Ishikawa (cell line): ENCODE results near the gene C16orf46.

Experiments used
- CEBPB ChIP-seq: IDR thresholded peaks from 2 replicates; pipeline ENCODE4 v1.6.1; 2012
- CREB1 ChIP-seq: IDR thresholded peaks from 2 replicates; pipeline ENCODE4 v1.6.1; 2012; ENCODE audit warnings: low read depth
- EGR1 ChIP-seq: IDR thresholded peaks from 2 replicates; pipeline ENCODE4 v1.6.1; 2012
- EP300 ChIP-seq: IDR thresholded peaks from 2 replicates; pipeline ENCODE4 v1.6.1; 2012; ENCODE audit warnings: borderline replicate concordance
- FOXM1 ChIP-seq: IDR thresholded peaks from 2 replicates; pipeline ENCODE4 v1.6.1; 2012; ENCODE audit warnings: low read depth, borderline replicate concordance
- MAX ChIP-seq: IDR thresholded peaks from 2 replicates; pipeline ENCODE4 v1.6.1; 2012
- NFIC ChIP-seq: IDR thresholded peaks from 2 replicates; pipeline ENCODE4 v1.6.1; 2012
- RAD21 ChIP-seq: IDR thresholded peaks from 2 replicates; pipeline ENCODE4 v1.6.1; 2012; ENCODE audit warnings: low read depth
- TAF1 ChIP-seq: IDR thresholded peaks from 2 replicates; pipeline ENCODE4 v1.6.1; 2012; ENCODE audit warnings: low read depth, mild to moderate bottlenecking
- TCF12 ChIP-seq: IDR thresholded peaks from 2 replicates; pipeline ENCODE4 v1.6.1; 2012; ENCODE audit warnings: low read depth
- TEAD4 ChIP-seq: IDR thresholded peaks from 2 replicates; pipeline ENCODE4 v1.6.1; 2012
- USF1 ChIP-seq: IDR thresholded peaks from 2 replicates; pipeline ENCODE4 v1.6.1; 2012
- YY1 ChIP-seq: IDR thresholded peaks from 2 replicates; pipeline ENCODE4 v1.6.1; 2012; ENCODE audit warnings: low read depth
- ZBTB7A ChIP-seq: IDR thresholded peaks from 2 replicates; pipeline ENCODE4 v1.6.1; 2012; ENCODE audit warnings: low read depth
- TF ChIP-seq, protein P1 (sequence below): IDR thresholded peaks from 2 replicates; pipeline ENCODE4 v1.6.1; 2012; ENCODE audit warnings: low read depth, mild to moderate bottlenecking

The C16orf46 gene

GRCh38 chr16:81106826-81107503, 29.9 kb upstream of the C16orf46 start:
- TF ChIP-seq, protein P1, sequence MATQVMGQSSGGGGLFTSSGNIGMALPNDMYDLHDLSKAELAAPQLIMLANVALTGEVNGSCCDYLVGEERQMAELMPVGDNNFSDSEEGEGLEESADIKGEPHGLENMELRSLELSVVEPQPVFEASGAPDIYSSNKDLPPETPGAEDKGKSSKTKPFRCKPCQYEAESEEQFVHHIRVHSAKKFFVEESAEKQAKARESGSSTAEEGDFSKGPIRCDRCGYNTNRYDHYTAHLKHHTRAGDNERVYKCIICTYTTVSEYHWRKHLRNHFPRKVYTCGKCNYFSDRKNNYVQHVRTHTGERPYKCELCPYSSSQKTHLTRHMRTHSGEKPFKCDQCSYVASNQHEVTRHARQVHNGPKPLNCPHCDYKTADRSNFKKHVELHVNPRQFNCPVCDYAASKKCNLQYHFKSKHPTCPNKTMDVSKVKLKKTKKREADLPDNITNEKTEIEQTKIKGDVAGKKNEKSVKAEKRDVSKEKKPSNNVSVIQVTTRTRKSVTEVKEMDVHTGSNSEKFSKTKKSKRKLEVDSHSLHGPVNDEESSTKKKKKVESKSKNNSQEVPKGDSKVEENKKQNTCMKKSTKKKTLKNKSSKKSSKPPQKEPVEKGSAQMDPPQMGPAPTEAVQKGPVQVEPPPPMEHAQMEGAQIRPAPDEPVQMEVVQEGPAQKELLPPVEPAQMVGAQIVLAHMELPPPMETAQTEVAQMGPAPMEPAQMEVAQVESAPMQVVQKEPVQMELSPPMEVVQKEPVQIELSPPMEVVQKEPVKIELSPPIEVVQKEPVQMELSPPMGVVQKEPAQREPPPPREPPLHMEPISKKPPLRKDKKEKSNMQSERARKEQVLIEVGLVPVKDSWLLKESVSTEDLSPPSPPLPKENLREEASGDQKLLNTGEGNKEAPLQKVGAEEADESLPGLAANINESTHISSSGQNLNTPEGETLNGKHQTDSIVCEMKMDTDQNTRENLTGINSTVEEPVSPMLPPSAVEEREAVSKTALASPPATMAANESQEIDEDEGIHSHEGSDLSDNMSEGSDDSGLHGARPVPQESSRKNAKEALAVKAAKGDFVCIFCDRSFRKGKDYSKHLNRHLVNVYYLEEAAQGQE = no peak
- TF ChIP-seq RAD21 = no peak

GRCh38 chr16:81105946-81106345, 28.9 kb upstream of the C16orf46 start:
- TF ChIP-seq, protein P1 = no peak
- TF ChIP-seq NFIC = no peak
- TF ChIP-seq YY1 = no peak
- no peak for TF ChIP-seq RAD21
- no peak for TF ChIP-seq EGR1
- TF ChIP-seq TCF12 = no peak
- TF ChIP-seq EP300 = no peak
- TF ChIP-seq CREB1 = no peak
- no peak for TF ChIP-seq TEAD4
- no peak for TF ChIP-seq FOXM1
- no peak for TF ChIP-seq MAX
- TF ChIP-seq ZBTB7A = no peak
- TF ChIP-seq TAF1 = no peak
- no peak for TF ChIP-seq CEBPB
- no peak for TF ChIP-seq USF1

DNA sequence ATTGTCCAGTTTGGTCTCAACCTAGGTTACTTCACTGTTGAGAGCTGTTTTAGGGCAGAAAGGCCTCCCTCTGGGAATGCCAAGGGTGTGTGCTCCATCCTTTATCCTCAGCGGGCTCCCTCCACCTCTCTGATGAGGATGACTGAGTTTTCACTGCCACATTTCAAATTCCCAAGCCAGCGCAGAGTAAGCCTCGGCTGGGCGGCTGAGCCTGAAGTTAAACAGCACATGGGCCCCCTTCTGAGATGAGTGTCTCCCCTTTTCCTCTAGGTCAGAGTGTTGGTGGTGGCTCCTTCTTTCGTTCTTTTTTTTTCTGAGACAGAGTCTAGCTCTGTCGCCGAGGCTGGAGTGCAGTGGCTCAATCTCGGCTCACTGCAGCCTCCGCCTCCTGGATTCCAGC, 24.7 kb upstream of the C16orf46 start:
- no peak for TF ChIP-seq CEBPB
- TF ChIP-seq YY1 = no peak
- TF ChIP-seq RAD21 = no peak
- no peak for TF ChIP-seq MAX
- TF ChIP-seq TCF12 = no peak
- TF ChIP-seq, protein P1 = no peak
- TF ChIP-seq FOXM1 = no peak
- TF ChIP-seq TEAD4 = no peak
- no peak for TF ChIP-seq USF1
- no peak for TF ChIP-seq TAF1
- TF ChIP-seq EGR1 = no peak
- no peak for TF ChIP-seq ZBTB7A
- no peak for TF ChIP-seq CREB1
- TF ChIP-seq EP300 = no peak
- no peak for TF ChIP-seq NFIC

DNA sequence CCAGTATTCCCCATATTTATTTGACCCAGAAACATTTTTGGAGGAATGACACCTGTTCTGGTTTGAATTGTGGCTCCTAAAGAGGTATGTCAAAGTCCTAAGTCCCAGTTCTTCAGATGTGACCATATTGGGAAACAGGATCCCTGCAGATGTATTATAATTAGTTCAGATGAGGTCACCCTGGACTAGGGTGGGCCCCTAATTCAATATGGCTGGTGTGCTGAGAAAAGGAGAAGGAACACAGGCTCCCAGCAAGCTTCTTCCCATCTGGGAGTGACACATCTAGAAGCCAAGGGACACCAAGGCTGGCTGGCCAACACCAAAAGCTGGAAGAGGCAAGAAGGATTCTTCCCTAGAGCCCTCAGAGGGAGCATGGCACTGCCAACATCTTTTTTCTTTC, 22.9 kb upstream of the C16orf46 start:
- TF ChIP-seq ZBTB7A = no peak
- TF ChIP-seq EGR1 = no peak
- TF ChIP-seq CEBPB = no peak
- no peak for TF ChIP-seq TAF1
- no peak for TF ChIP-seq YY1
- no peak for TF ChIP-seq NFIC
- no peak for TF ChIP-seq RAD21
- no peak for TF ChIP-seq USF1
- TF ChIP-seq, protein P1 = no peak
- no peak for TF ChIP-seq TEAD4
- TF ChIP-seq MAX = no peak
- no peak for TF ChIP-seq EP300
- no peak for TF ChIP-seq TCF12
- TF ChIP-seq FOXM1 = no peak
- no peak for TF ChIP-seq CREB1
